ENCODE measurements around the gene ZC4H2. TPM values are rescaled to one million over a fixed set of nuclear protein-coding genes. Genes with fewer than 3 reads are reported as not detected.

The ZC4H2 gene
- total RNA-seq, 6 donors from 2014 or later = 1.0 to 9.0 (median 5.2) TPM

- Histone ChIP-seq H3K27ac (no peak overlapping the region), H3K27me3 (no peaks in the 10 kb centered on the region), H3K4me1 (no peaks in the 10 kb centered on the region), H3K4me3 (no peak overlapping the region), H3K9me3 (peaks cover 0 to 32% (median 5%) of the 10 kb centered on the region in 4 donors), H3K36me3 (no peaks in the 10 kb centered on the region)
- no peak for TF ChIP-seq CTCF (IDR thresholded peaks at IDR 0.05)
- no peak for TF ChIP-seq EP300 (IDR thresholded peaks at IDR 0.05)
- TF ChIP-seq POLR2AphosphoS5 (IDR thresholded peaks at IDR 0.05) = no peak
- no peak for TF ChIP-seq POLR2A (IDR thresholded peaks at IDR 0.05)
- DNase-seq (no peak), ATAC-seq (ENCODE audit: low FRiP score in 2 of 2) (no peak)
Observed at GRCh38 chrX:64867217-64867616, 109.0 kb downstream of the ZC4H2 start.

Other genes starting within 250 kb of the ZC4H2 start
- 1 to 10 TPM in 3 of 6 donors, under 1 TPM in 3; under 0.01 to 1.6 (median 1.1) TPM for gene ZC3H12B, start 58.4 kb upstream of the ZC4H2 start, total RNA-seq